ENCODE results near the gene RNU5D-1.
A peak's percentile ranks its signal among the peaks of the same experiment; 100 is the strongest.

Gene RNU5D-1

DNA sequence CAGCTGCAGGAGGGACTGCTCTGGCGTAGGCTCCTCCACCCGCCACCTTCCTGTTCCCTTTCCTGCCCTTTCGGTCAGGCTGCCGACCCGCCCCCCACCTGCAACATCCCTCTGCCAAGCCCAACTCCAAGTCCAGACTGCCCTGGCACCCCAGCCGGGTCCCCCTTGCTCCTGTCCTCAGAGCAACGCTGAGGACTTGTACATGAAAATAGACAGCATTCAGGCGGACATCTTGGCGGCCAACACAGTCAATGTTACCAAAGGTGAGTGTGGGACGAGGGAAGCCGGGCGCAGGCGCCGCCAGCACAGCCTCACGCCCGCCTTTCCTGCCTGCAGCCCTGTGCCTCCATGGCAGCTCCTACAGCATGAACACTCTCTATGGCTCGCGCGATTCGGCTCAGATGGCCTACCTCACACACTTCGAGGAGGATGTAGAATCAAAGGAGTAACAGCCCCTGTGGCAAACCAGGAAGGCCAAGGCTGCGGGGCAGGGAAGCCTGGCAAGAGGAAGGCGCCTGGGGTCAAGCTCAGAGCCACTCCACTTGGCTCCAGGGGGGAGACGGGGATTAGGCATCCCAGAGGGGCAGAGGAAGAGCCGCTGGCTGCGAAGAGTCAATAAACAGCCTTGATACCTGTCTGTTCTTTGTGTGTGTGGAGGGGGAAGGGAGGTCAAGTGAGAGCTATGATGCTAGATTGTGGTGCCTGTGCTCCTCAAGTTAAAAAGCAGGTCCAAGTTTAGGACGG is 5.8 kb downstream of the RNU5D-1 start:
- no peak for DNase-seq (ENCODE audit: low read depth)
- no peak overlapping the region for H3K4me3 ChIP-seq (ENCODE audit: low read length)
- TF ChIP-seq, protein P1, sequence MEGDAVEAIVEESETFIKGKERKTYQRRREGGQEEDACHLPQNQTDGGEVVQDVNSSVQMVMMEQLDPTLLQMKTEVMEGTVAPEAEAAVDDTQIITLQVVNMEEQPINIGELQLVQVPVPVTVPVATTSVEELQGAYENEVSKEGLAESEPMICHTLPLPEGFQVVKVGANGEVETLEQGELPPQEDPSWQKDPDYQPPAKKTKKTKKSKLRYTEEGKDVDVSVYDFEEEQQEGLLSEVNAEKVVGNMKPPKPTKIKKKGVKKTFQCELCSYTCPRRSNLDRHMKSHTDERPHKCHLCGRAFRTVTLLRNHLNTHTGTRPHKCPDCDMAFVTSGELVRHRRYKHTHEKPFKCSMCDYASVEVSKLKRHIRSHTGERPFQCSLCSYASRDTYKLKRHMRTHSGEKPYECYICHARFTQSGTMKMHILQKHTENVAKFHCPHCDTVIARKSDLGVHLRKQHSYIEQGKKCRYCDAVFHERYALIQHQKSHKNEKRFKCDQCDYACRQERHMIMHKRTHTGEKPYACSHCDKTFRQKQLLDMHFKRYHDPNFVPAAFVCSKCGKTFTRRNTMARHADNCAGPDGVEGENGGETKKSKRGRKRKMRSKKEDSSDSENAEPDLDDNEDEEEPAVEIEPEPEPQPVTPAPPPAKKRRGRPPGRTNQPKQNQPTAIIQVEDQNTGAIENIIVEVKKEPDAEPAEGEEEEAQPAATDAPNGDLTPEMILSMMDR (conservative IDR thresholded peaks at IDR 0.05; ENCODE audit: low read depth, low read length): no peak

DNA sequence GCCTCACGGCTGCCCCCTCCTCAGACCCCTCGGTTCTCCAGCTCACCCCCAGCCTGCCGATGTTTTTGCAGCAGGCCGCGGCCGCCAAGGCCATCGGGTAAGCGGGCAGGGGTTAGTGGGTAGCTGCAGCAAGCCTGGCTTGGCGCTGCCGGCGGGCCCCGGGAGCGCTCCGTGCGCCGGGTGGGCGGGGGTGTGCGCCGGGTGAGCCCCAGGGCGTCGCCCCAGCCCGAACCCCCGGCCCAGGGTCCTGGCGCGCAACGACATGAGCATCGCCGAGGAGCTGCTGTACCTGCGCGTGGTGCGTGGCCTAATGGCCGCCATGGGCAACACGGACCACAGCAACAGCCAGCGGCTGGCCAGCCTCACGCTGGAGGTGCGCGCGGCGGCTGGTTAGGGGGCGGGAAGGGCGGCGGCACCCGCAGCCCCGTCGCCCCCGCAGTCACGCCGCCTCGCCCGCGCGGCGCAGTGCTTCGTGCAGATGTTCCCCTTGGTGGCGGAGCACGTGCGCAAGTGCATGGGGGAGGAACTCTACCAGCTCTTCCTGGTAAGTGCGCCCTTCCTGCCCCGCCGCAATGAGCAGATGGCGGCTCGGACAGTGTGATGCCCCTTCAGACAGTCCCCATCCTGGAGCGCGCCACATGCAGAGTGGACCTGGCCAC is 6.5 kb downstream of the RNU5D-1 start:
- no peak for DNase-seq (ENCODE audit: low read depth)
- H3K4me3 ChIP-seq (ENCODE audit: low read length): no peak overlapping the region
- TF ChIP-seq, protein P1 (conservative IDR thresholded peaks at IDR 0.05; ENCODE audit: low read depth, low read length): no peak

DNA sequence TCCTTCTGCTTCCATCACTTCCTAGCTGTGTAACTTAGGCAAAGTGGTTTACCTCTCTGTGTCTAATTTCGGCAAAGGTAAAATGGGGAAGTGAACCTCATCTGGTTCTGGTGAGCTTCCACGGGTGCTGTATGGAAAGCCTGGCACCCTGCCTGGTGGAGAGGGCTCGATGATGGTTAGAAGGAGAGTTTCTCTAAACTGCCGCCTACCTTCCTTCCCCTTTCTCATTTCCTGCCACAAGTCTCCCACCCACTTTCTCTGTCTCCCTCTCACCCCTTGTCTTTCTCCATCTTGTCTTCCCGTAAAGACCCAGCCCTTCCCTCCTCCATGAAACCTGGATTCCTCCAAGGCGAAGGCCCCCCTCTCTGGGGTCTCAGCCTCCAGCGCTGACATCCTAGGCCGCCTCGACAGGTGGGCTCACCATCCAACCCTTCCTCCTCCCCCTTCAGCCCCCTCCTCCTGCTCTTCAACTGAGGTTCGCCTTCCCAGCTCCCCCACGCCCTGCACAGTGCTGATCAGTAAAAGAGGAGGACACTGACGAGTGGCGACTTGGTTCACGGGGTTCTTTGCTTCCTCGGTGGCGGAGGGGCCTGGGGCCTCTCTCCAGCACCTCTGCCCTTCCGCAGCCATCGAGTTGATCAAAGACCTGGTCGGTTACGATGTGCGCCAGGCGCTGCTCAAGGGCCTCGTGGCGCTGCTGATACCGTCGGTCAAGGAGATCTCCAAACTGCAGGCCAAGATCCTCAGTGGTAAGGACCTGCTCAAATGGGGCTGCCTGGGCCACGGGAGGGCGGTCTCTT is 7.3 kb downstream of the RNU5D-1 start:
- no peak overlapping the region for H3K4me3 ChIP-seq (ENCODE audit: low read length)

DNA sequence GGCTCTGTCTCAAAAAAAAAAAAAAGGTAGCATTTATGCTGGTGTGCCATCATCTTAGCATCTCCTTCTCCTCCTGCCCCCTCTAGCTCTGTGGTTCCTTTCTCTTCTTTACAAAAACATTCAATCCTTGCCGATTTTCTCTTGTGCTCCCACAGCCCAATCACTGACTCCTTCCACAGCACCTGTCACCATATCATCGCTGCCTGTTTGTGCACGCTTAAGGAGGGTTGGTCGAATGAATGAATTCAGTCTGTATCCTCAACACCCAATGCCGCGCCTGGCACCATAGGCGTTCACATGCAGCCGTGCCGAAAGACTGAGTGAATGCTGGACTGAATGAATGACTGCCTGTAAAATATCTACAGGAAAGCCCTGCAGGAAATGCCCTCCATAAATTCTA is 7.9 kb downstream of the RNU5D-1 start:
- H3K4me3 ChIP-seq (ENCODE audit: low read length): no peak overlapping the region
- no peak for DNase-seq (ENCODE audit: low read depth)
- TF ChIP-seq, protein P1 (conservative IDR thresholded peaks at IDR 0.05; ENCODE audit: low read depth, low read length): no peak

More for the DNA sequence above, 7.3 kb downstream of the RNU5D-1 start:
- TF ChIP-seq, protein P1 (conservative IDR thresholded peaks at IDR 0.05; ENCODE audit: low read depth, low read length): no peak
- no peak for DNase-seq (ENCODE audit: low read depth)

DNA sequence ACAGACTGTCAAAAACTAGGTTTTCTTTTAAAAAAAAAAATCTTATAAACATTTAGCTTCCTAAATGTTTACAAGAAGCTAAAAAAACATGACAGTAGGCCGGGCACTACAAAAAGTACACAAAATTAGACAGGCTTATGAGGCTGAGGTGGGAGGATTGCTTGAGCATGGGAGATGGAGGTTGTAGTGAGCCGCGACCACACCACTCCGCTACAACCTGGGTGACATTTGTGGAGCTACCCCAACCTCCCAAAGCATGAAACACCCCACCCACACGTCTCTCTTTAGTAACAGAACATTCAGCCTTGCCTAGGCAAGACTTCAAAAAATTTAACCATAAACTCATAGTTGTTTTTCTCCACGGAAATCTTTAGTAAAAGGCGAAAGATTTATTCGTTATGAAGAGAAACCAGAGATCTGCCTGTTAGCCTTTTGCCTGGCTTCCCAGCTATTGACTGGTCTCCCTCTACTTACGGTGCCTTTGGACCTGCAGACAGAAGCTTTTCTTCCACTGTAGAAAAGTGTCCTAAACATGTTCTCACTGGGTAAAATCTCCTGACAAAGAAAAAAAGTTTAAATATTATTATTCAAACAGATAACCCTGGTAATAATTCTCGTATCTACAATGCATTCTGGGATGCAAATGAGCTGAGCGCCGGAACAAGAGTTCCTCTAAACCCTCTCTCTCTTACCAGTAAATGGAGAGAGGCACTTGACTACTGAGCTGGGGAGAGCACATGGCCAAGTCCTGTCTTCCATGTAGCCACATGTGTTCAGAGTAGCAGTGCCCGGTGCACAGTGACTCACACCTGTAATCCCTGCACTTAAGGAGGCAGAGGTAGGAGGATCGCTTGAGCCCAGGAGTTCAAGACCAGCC is 9.2 kb downstream of the RNU5D-1 start:
- peak; percentile 88 for DNase-seq (ENCODE audit: low read depth)
- H3K4me3 ChIP-seq (ENCODE audit: low read length): no peak overlapping the region
- TF ChIP-seq, protein P1 (conservative IDR thresholded peaks at IDR 0.05; ENCODE audit: low read depth, low read length): no peak

DNA sequence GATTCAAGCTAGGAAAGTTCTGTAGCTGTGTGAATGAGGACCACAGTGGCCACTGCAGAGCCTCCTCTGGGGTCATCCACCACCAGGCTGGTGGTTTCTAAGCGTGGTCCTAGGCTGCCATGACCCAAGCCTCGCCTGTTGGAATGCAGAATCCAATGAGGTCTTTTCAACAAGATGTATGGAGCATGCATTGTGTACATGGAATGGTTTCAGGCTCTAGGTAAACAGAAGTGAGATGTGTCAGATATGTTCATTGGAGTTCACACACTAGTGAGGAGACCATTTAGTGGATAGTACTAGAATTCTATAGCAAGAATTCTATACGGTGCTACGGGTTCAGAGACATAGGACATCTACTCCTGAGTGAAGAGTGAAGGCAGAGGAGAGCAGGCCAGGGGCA is 10.7 kb downstream of the RNU5D-1 start:
- TF ChIP-seq, protein P1 (conservative IDR thresholded peaks at IDR 0.05; ENCODE audit: low read depth, low read length): no peak
- DNase-seq (ENCODE audit: low read depth): no peak
- H3K4me3 ChIP-seq (ENCODE audit: low read length): no peak overlapping the region
